Upper lobe of left lung (tissue), 6 donors: ENCODE measurements around the gene TTC23. TPM values are rescaled to one million over a fixed set of nuclear protein-coding genes. Genes with fewer than 3 reads are reported as not detected.

Experiments used
- ATAC-seq, 2 donors: fragments of 200-7000 bp; cut with Tn5 transposase; one replicate each; pipeline ENCODE4 v1.9.1; 2022; ENCODE audit warnings: mild to moderate bottlenecking in 2 of 2, moderate library complexity in 2 of 2; ENCODE audit not compliant: low FRiP score in 2 of 2
- DNase-seq, 2 donors: peaks; one replicate each; pipeline ENCODE4 v3.0.0-alpha.2; 2019 to 2020
- H3K27ac ChIP-seq, 4 donors: fragments of 200-600 bp; sonication (generic); one replicate each; pipeline ENCODE4 v1.5.1; 2016 to 2019
- H3K27me3 ChIP-seq, 4 donors: fragments of 200-600 bp; sonication (generic); one replicate each; pipeline ENCODE4 v1.5.1; 2017 to 2019
- H3K36me3 ChIP-seq, 4 donors: fragments of 200-600 bp; sonication (generic); one replicate each; pipeline ENCODE4 v1.5.1; 2016 to 2019
- H3K4me1 ChIP-seq, 4 donors: fragments of 200-600 bp; sonication (generic); one replicate each; pipeline ENCODE4 v1.5.1; 2018 to 2019
- H3K4me3 ChIP-seq, 4 donors: fragments of 200-600 bp; sonication (generic); one replicate each; pipeline ENCODE4 v1.5.1; 2017 to 2019; ENCODE audit warnings: mild to moderate bottlenecking in 2 of 4, moderate library complexity in 1 of 4
- H3K9me3 ChIP-seq, 4 donors: fragments of 200-600 bp; sonication (generic); one replicate each; pipeline ENCODE4 v1.5.1; 2018 to 2019
- EP300 ChIP-seq, 4 donors: sonication (generic); formaldehyde crosslinking; IDR thresholded peaks; one replicate each; pipeline ENCODE4 v1.5.1; 2017; ENCODE audit warnings: antibody characterized with exemption in 4 of 4, control low read depth in 2 of 4
- POLR2A ChIP-seq, 4 donors: fragments of 450-650 bp; IDR thresholded peaks; one replicate each; pipeline ENCODE4 v1.5.1; 2016 to 2017; ENCODE audit warnings: antibody characterized with exemption in 4 of 4, mild to moderate bottlenecking in 2 of 4
- POLR2AphosphoS5 ChIP-seq, 2 donors: sonication (generic); formaldehyde crosslinking; IDR thresholded peaks; one replicate each; pipeline ENCODE4 v1.5.1; 2017; ENCODE audit warnings: antibody characterized with exemption in 2 of 2
- WGBS, 2 donors: methylation state at CpG; one replicate each; pipeline ENCODE4 v1.1.5; 2017 to 2018; 5-methylcytosine and 5-hydroxymethylcytosine counted together
- total RNA-seq, 6 donors: library from RNA; depleted of rRNA in 4 of 6; stranded (reverse); fragments of >200 nt in 4 of 6; gene quantifications; one replicate each; pipeline versions ENCODE4 v1.1.0 to v1.2.1, GENCODE V29; 2016 to 2021
- TF ChIP-seq, protein P1 (sequence below), 6 experiments: fragments of 450-650 bp in 4 of 6; fragments of 200-600 bp in 2 of 6; sonication (generic) in 2 of 6; IDR thresholded peaks; one replicate each; pipeline ENCODE4 v1.5.1; 2016 to 2019; ENCODE audit warnings: antibody characterized with exemption in 6 of 6
- donor health status: DM: no; HTN: no; CAD: no; lungs with moderate emphysema.
- donor health status: DM: no; HTN: yes; CAD: no; lungs with severe emphysema.

The TTC23 gene
- total RNA-seq, 6 donors from 2014 or later, result 6.2 to 28.0 (median 15.3) TPM

DNA sequence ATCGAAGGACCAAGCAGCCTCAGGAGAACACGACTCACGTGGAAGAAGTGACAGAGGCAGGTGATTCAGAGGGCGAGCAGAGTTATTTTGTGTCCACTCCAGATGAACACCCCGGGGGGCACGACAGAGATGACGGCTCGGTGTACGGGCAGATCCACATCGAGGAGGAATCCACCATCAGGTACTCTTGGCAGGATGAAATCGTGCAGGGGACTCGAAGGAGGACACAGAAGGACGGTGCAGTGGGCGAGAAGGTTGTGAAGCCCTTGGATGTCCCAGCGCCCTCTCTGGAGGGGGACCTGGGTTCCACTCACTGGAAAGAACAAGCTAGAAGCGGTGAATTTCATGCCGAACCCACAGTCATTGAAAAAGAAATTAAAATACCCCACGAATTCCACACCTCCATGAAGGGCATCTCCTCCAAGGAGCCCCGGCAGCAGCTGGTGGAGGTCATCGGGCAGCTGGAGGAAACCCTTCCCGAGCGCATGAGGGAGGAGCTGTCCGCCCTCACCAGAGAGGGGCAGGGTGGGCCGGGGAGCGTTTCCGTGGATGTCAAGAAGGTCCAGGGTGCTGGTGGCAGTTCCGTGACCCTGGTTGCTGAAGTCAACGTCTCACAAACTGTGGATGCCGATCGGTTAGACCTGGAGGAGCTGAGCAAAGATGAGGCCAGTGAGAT is 118.5 kb downstream of the TTC23 start:
- no peak for ATAC-seq
- no peak for DNase-seq
- H3K36me3 ChIP-seq, result peaks cover 0 to 9% (median 2%) of the 10 kb centered on the region in 4 donors
- WGBS, 2 donors, result 92 to 94% methylated on average over 29 to 30 of the region's 30 CpGs
- no peak overlapping the region for H3K27ac ChIP-seq
- TF ChIP-seq EP300 (IDR thresholded peaks at IDR 0.05), result no peak
- TF ChIP-seq, protein P1, sequence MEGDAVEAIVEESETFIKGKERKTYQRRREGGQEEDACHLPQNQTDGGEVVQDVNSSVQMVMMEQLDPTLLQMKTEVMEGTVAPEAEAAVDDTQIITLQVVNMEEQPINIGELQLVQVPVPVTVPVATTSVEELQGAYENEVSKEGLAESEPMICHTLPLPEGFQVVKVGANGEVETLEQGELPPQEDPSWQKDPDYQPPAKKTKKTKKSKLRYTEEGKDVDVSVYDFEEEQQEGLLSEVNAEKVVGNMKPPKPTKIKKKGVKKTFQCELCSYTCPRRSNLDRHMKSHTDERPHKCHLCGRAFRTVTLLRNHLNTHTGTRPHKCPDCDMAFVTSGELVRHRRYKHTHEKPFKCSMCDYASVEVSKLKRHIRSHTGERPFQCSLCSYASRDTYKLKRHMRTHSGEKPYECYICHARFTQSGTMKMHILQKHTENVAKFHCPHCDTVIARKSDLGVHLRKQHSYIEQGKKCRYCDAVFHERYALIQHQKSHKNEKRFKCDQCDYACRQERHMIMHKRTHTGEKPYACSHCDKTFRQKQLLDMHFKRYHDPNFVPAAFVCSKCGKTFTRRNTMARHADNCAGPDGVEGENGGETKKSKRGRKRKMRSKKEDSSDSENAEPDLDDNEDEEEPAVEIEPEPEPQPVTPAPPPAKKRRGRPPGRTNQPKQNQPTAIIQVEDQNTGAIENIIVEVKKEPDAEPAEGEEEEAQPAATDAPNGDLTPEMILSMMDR (IDR thresholded peaks at IDR 0.05), result no peak
- TF ChIP-seq POLR2A (IDR thresholded peaks at IDR 0.05), result no peak
- TF ChIP-seq POLR2AphosphoS5 (IDR thresholded peaks at IDR 0.05), result no peak
- no peaks in the 10 kb centered on the region for H3K9me3 ChIP-seq
- no peak overlapping the region for H3K4me3 ChIP-seq
- no peaks in the 10 kb centered on the region for H3K27me3 ChIP-seq
- peaks cover 0 to 4% (median 1%) of the 10 kb centered on the region in 4 donors for H3K4me1 ChIP-seq

DNA sequence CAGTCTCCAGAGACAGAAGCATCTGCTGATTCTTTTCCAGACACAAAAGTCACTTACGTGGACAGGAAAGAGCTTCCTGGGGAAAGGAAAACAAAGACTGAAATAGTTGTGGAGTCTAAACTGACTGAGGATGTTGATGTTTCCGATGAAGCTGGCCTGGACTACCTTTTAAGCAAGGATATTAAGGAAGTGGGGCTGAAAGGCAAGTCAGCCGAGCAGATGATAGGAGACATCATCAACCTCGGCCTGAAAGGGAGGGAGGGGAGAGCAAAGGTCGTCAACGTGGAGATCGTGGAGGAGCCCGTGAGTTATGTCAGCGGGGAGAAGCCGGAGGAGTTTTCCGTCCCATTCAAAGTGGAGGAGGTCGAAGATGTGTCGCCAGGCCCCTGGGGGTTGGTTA is 119.1 kb downstream of the TTC23 start:
- Histone ChIP-seq H3K27me3 (no peaks in the 10 kb centered on the region), H3K4me1 (peaks cover 0 to 4% (median 1%) of the 10 kb centered on the region in 4 donors), H3K36me3 (peaks cover 0 to 9% (median 2%) of the 10 kb centered on the region in 4 donors), H3K9me3 (no peaks in the 10 kb centered on the region), H3K4me3 (peak overlapping the region in 2 of 4 donors; percentile 3 to 18), H3K27ac (peak overlapping the region in 2 of 4 donors; percentile 14 to 18)
- DNase-seq, result no peak
- TF ChIP-seq, protein P1 (IDR thresholded peaks at IDR 0.05), result no peak
- TF ChIP-seq POLR2A (IDR thresholded peaks at IDR 0.05) (no peak), EP300 (IDR thresholded peaks at IDR 0.05) (no peak), POLR2AphosphoS5 (IDR thresholded peaks at IDR 0.05) (no peak)
- WGBS, 2 donors, result 55 to 68% methylated on average over 13 of the region's 13 CpGs
- no peak for ATAC-seq

DNA sequence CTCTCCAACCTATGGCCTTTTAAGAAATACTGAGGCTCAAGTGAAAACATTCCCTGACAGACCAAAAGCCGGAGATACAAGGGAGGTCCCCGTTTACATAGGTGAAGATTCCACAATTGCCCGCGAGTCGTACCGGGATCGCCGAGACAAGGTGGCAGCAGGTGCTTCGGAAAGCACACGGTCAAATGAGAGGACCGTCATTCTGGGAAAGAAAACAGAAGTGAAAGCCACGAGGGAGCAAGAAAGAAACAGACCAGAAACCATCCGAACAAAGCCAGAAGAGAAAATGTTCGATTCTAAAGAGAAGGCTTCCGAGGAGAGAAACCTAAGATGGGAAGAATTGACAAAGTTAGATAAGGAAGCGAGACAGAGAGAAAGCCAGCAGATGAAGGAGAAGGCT is 119.7 kb downstream of the TTC23 start:
- H3K9me3 ChIP-seq, result no peaks in the 10 kb centered on the region
- WGBS, 2 donors, result 69 to 79% methylated on average over 16 of the region's 16 CpGs
- DNase-seq, result no peak
- H3K27ac ChIP-seq, result peak overlapping the region in 2 of 4 donors; percentile 14 to 18
- no peak for ATAC-seq
- peaks cover 0 to 4% (median 2%) of the 10 kb centered on the region in 4 donors for H3K4me1 ChIP-seq
- H3K27me3 ChIP-seq, result no peaks in the 10 kb centered on the region
- H3K36me3 ChIP-seq, result peaks cover 0 to 9% (median 2%) of the 10 kb centered on the region in 4 donors
- H3K4me3 ChIP-seq, result peak overlapping the region in 2 of 4 donors; percentile 3 to 18
- TF ChIP-seq, protein P1 (IDR thresholded peaks at IDR 0.05), result no peak
- TF ChIP-seq EP300 (IDR thresholded peaks at IDR 0.05) (no peak), POLR2AphosphoS5 (IDR thresholded peaks at IDR 0.05) (no peak), POLR2A (IDR thresholded peaks at IDR 0.05) (no peak)

DNA sequence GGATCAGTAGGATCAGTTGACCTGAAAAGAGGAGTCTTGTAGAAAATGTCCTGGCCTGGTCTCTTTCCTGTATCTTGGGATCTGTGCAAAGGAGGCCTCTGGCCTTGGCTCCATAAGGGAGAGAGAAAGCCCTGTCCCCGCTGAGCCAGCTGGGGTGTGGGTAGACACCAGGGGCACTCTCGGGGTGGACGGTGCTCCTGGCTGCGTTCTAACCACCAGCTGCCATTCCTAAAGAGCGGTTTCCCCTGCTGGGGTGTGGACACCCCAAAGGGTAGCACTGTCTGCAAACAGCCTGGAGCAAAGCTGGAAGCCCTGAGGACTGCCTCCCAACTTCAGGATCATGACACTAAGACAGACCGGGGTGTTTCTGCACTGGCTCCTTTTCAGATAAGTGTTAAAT is 121.0 kb downstream of the TTC23 start:
- 92% methylated on average over 6 of the region's 6 CpGs for WGBS, 2 donors
- ATAC-seq, result no peak
- no peak for TF ChIP-seq POLR2A (IDR thresholded peaks at IDR 0.05)
- TF ChIP-seq, protein P1 (IDR thresholded peaks at IDR 0.05), result no peak
- TF ChIP-seq POLR2AphosphoS5 (IDR thresholded peaks at IDR 0.05), result no peak
- TF ChIP-seq EP300 (IDR thresholded peaks at IDR 0.05), result no peak
- no peak overlapping the region for H3K27ac ChIP-seq
- no peaks in the 10 kb centered on the region for H3K9me3 ChIP-seq
- H3K36me3 ChIP-seq, result peaks cover 0 to 6% (median 2%) of the 10 kb centered on the region in 4 donors
- peaks cover 11 to 16% (median 14%) of the 10 kb centered on the region in 4 donors for H3K4me1 ChIP-seq
- no peak overlapping the region for H3K4me3 ChIP-seq
- no peak for DNase-seq
- no peaks in the 10 kb centered on the region for H3K27me3 ChIP-seq
